ENCODE data around the gene EFNA3. TPM values are rescaled to one million over a fixed set of nuclear protein-coding genes. Genes with fewer than 3 reads are reported as not detected.

Gene EFNA3
- polyA plus RNA-seq, 1 experiment: 0.56 TPM

GRCh38 chr1:155083052-155083541, 4.5 kb downstream of the EFNA3 start:
- no peak for DNase-seq (ENCODE audit: low read depth, low spot score)
- POLR2A ChIA-PET: no interaction called here
- no peak for TF ChIP-seq CTCF (IDR thresholded peaks at IDR 0.05; ENCODE audit: low read depth, low read length)
- H3K4me3 ChIP-seq (ENCODE audit: low read depth, low read length): no peak overlapping the region
- no peaks in the 10 kb centered on the region; the same call in 1 of the 2 replicates for H3K9me3 ChIP-seq (ENCODE audit: control insufficient read depth, insufficient read depth, low read length)
- no peak overlapping the region for H3K27ac ChIP-seq (ENCODE audit: low read depth, low read length)
- CTCF ChIA-PET: interaction anchor here (1.0 to 4.1 kb wide), 2 partner anchors 11 to 85 kb away, joined by 4 to 30 read pairs; no protein-coding TSS in a partner anchor
- H3K27me3 ChIP-seq (ENCODE audit: control insufficient read depth, insufficient read depth, low read length): peaks cover 49% of the 10 kb centered on the region

GRCh38 chr1:155083865-155084721, 5.5 kb downstream of the EFNA3 start:
- 0 out of 2 replicates have a peak, but pooled peaks have one; percentile 19 for TF ChIP-seq CTCF (IDR thresholded peaks at IDR 0.05; ENCODE audit: low read depth, low read length)
- ChIA-PET CTCF (interaction anchor here (0.8 to 4.1 kb wide), 12 partner anchors 9 to 524 kb away, joined by 3 to 31 read pairs (median 16); partner anchors contain the start of genes EFNA4 and KRTCAP2), POLR2A (interaction anchor here (0.7 to 1.2 kb wide), 6 partner anchors 40 to 600 kb away, joined by 3 to 10 read pairs (median 5); partner anchors contain the start of genes KRTCAP2 and LENEP)
- no peak for DNase-seq (ENCODE audit: low read depth, low spot score)
- H3K4me3 ChIP-seq (ENCODE audit: low read depth, low read length): peak overlapping the region; percentile 86
- peaks cover 49% of the 10 kb centered on the region for H3K27me3 ChIP-seq (ENCODE audit: control insufficient read depth, insufficient read depth, low read length)
- H3K27ac ChIP-seq (ENCODE audit: low read depth, low read length): no peak overlapping the region
- no peaks in the 10 kb centered on the region; the same call in 1 of the 2 replicates for H3K9me3 ChIP-seq (ENCODE audit: control insufficient read depth, insufficient read depth, low read length)

- Histone ChIP-seq H3K27ac (ENCODE audit: low read depth, low read length) (peak overlapping the region; percentile 12), H3K4me3 (ENCODE audit: low read depth, low read length) (peak overlapping the region; percentile 86), H3K27me3 (ENCODE audit: control insufficient read depth, insufficient read depth, low read length) (peaks cover 45% of the 10 kb centered on the region), H3K9me3 (ENCODE audit: control insufficient read depth, insufficient read depth, low read length) (no peaks in the 10 kb centered on the region; the same call in 1 of the 2 replicates)
- ChIA-PET CTCF (interaction anchor here (0.6 to 4.1 kb wide), 51 partner anchors 10 to 604 kb away, joined by 3 to 31 read pairs (median 5); partner anchors contain the start of genes ADAM15, EFNA4, KRTCAP2 and LENEP), POLR2A (interaction anchor here (0.7 to 1.2 kb wide), 6 partner anchors 40 to 601 kb away, joined by 3 to 10 read pairs (median 5); partner anchors contain the start of genes KRTCAP2 and LENEP)
- peak; percentile 86 for DNase-seq (ENCODE audit: low read depth, low spot score)
- peak; percentile 92 for TF ChIP-seq CTCF (IDR thresholded peaks at IDR 0.05; ENCODE audit: low read depth, low read length)
Observed at GRCh38 chr1:155084722-155085503, 6.3 kb downstream of the EFNA3 start.

GRCh38 chr1:155085504-155086127, 7.0 kb downstream of the EFNA3 start:
- Histone ChIP-seq H3K9me3 (ENCODE audit: control insufficient read depth, insufficient read depth, low read length) (no peaks in the 10 kb centered on the region; the same call in 1 of the 2 replicates), H3K27me3 (ENCODE audit: control insufficient read depth, insufficient read depth, low read length) (peaks cover 38% of the 10 kb centered on the region), H3K27ac (ENCODE audit: low read depth, low read length) (no peak overlapping the region), H3K4me3 (ENCODE audit: low read depth, low read length) (peak overlapping the region; percentile 86)
- CTCF ChIA-PET: interaction anchor here (0.6 to 4.1 kb wide), 44 partner anchors 10 to 605 kb away, joined by 3 to 31 read pairs (median 6); partner anchors contain the start of genes ADAM15, EFNA4, KRTCAP2 and LENEP
- no peak for DNase-seq (ENCODE audit: low read depth, low spot score)
- TF ChIP-seq CTCF (IDR thresholded peaks at IDR 0.05; ENCODE audit: low read depth, low read length): no peak
- POLR2A ChIA-PET: interaction anchor here (0.5 to 1.2 kb wide), 2 partner anchors 112 to 125 kb away, joined by 3 to 10 read pairs; no protein-coding TSS in a partner anchor
